Lower leg skin (tissue), 4 donors: ENCODE measurements around the gene KLF7. TPM values are rescaled to one million over a fixed set of nuclear protein-coding genes. Genes with fewer than 3 reads are reported as not detected.

Experiments
- DNase-seq, 2 donors: peaks; one replicate each; pipeline ENCODE4 v3.0.0-alpha.2; 2019; ENCODE audit warnings: low spot score in 2 of 2
- H3K4me3 ChIP-seq: fragments of 200-600 bp; sonication (generic); 2 replicates; pipeline ENCODE4 v1.5.1; 2017; ENCODE audit warnings: mild to moderate bottlenecking, low read depth; ENCODE audit not compliant: poor library complexity, severe bottlenecking
- CTCF ChIP-seq, 3 donors: fragments of 450-650 bp; IDR thresholded peaks; one replicate each; pipeline ENCODE4 v1.5.1; 2016; ENCODE audit warnings: antibody characterized with exemption in 3 of 3, mild to moderate bottlenecking in 3 of 3, moderate library complexity in 2 of 3
- POLR2A ChIP-seq, 2 donors: fragments of 450-650 bp; IDR thresholded peaks; one replicate each; pipeline ENCODE4 v1.6.1; 2016 to 2017; ENCODE audit warnings: antibody characterized with exemption in 2 of 2, mild to moderate bottlenecking in 1 of 2, moderate library complexity in 1 of 2
- WGBS, 2 donors: methylation state at CpG; one replicate each; pipeline ENCODE4 v1.1.5; 2018; 5-methylcytosine and 5-hydroxymethylcytosine counted together
- intact Hi-C: fragments of 100-400 bp; cut with DNase I; formaldehyde crosslinking; loops from one replicate; pipeline ENCODE4 v1.15.0; 2023; ENCODE audit warnings: low total_unique reads
- total RNA-seq, 4 donors: library from RNA; depleted of rRNA; stranded (reverse); fragments of >200 nt; gene quantifications; one replicate each; pipeline ENCODE4 v1.1.0, GENCODE V29; 2016

Gene KLF7
- total RNA-seq, 4 donors from 2014 or later = 10.7 to 26.4 (median 13.5) TPM

- H3K4me3 ChIP-seq = no peak overlapping the region
- no peak for TF ChIP-seq POLR2A (IDR thresholded peaks at IDR 0.05)
- TF ChIP-seq CTCF (IDR thresholded peaks at IDR 0.05) = no peak
- no peak for DNase-seq
- intact Hi-C loops = no loop called here
Observed at GRCh38 chr2:207180741-207181140, 15.0 kb upstream of the KLF7 start.

- DNase-seq = no peak
- TF ChIP-seq CTCF (IDR thresholded peaks at IDR 0.05) = no peak
- TF ChIP-seq POLR2A (IDR thresholded peaks at IDR 0.05) = no peak
- intact Hi-C loops = no loop called here
Observed at GRCh38 chr2:207176247-207176646, 10.5 kb upstream of the KLF7 start.

DNA sequence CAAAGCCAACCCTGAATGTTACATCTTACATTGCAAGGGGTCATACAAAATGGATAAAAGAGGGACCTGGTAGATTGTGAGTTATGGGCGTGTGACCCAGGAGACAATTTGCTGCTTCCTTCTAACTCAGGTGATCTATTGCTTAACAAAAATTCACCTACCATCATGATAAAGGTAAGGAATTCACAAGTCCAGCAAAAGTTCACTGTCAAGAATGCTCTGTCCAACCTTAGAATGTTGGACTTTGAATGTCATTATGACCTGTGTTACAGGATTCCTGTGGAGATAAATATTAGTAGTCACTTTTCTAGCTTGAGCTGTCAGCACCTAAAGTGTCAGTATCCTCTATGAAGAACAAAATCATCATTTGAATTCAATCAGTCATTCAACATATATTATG, 7.9 kb upstream of the KLF7 start:
- no peak for DNase-seq
- WGBS, 2 donors = 97% methylated on average over 1 of the region's 1 CpG
- intact Hi-C loops = no loop called here
- TF ChIP-seq CTCF (IDR thresholded peaks at IDR 0.05) (no peak), POLR2A (IDR thresholded peaks at IDR 0.05) (no peak)
- no peak overlapping the region for H3K4me3 ChIP-seq

More at GRCh38 chr2:207176247-207176646, 10.5 kb upstream of the KLF7 start:
- no peak overlapping the region for H3K4me3 ChIP-seq

DNA sequence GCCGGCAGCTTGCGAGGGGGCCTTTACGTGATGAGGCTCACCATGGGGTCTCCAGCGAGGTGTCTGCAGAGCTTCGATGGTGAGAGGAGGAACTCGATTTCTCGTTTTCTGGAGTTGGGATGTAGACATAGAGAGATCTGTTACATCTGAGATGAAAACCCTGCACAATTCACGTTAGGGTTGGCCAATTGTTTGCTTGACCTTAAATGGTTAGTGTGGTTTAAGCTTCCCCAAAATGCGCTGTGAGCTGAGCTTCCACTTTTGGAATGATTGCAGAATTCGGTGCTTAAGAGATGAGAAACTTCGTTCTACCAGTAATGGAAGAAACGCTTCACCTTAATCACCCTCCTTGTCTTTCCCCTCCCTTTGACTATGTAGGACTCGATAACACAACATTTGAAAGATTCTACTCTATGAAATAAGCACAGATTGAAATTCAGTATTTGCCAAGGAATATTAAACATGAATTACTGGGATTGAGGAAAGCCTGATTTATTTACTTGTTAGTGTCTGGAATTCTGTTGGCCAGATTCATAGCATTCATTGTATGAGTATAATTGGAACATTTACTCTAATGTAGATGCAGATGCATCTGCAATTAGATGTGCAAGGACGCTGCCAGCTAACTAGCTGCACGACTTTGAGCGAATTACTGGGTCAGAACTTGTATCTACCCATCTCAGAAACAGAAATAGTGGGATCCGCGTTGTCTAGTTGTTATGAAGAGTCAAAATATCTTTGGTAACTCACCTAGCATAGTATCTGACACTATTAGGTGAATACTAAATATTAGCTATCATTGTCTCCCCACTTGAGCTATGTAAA, 1.6 kb upstream of the KLF7 start:
- TF ChIP-seq POLR2A (IDR thresholded peaks at IDR 0.05) (no peak), CTCF (IDR thresholded peaks at IDR 0.05) (no peak)
- 17 to 22% methylated on average over 18 of the region's 18 CpGs for WGBS, 2 donors
- DNase-seq = no peak
- intact Hi-C loops = no loop called here
- peak overlapping the region; percentile 69 for H3K4me3 ChIP-seq

GRCh38 chr2:207166349-207167098, 776 bp upstream of the KLF7 start:
- 1 to 2% methylated on average over 19 to 45 of the region's 86 CpGs for WGBS, 2 donors
- TF ChIP-seq CTCF (IDR thresholded peaks at IDR 0.05) (no peak), POLR2A (IDR thresholded peaks at IDR 0.05) (peak in 1 of 2 donors; percentile 89)
- DNase-seq = peak; percentile 69 to 94
- peak overlapping the region; percentile 69 for H3K4me3 ChIP-seq
- intact Hi-C loops = no loop called here
